Smooth muscle cell (in vitro differentiated cells): ENCODE measurements around the gene LRP8. TPM values are rescaled to one million over a fixed set of nuclear protein-coding genes. Genes with fewer than 3 reads are reported as not detected.

ENCODE experiments used
- DNase-seq: peaks from one replicate; lab custom pipeline; 2025; ENCODE audit not compliant: unreplicated experiment; lab: John Stamatoyannopoulos, UW
- H2AFZ ChIP-seq: fragments of 200-600 bp; sonication (generic); 2 replicates; pipeline ENCODE4 v1.6.0; 2016; ENCODE audit warnings: antibody characterized with exemption, low read depth, mild to moderate bottlenecking
- H3F3A ChIP-seq: fragments of 200-600 bp; sonication (generic); 2 replicates; pipeline ENCODE4 v1.6.0; 2017; ENCODE audit warnings: antibody characterized with exemption, low read depth
- H3K27ac ChIP-seq: fragments of 200-600 bp; sonication (generic); 2 replicates; pipeline ENCODE4 v1.5.1; 2016; ENCODE audit warnings: low read depth, mild to moderate bottlenecking
- H3K27me3 ChIP-seq: fragments of 200-600 bp; sonication (generic); 2 replicates; pipeline ENCODE4 v1.6.1; 2016; ENCODE audit warnings: low read depth, mild to moderate bottlenecking
- H3K36me3 ChIP-seq: fragments of 200-600 bp; sonication (generic); 2 replicates; pipeline ENCODE4 v1.5.1; 2016; ENCODE audit warnings: low read depth
- H3K4me1 ChIP-seq: fragments of 200-600 bp; sonication (generic); 2 replicates; pipeline ENCODE4 v1.5.1; 2016; ENCODE audit warnings: low read depth
- H3K4me2 ChIP-seq: fragments of 200-600 bp; sonication (generic); 2 replicates; pipeline ENCODE4 v1.6.0; 2016; ENCODE audit warnings: mild to moderate bottlenecking
- H3K4me3 ChIP-seq: fragments of 200-600 bp; sonication (generic); 2 replicates; pipeline ENCODE4 v1.5.1; 2016; ENCODE audit warnings: mild to moderate bottlenecking
- H3K79me2 ChIP-seq: fragments of 200-600 bp; sonication (generic); 2 replicates; pipeline ENCODE4 v1.6.0; 2016; ENCODE audit warnings: low read depth, mild to moderate bottlenecking
- H3K9ac ChIP-seq: fragments of 200-600 bp; sonication (generic); 2 replicates; pipeline ENCODE4 v1.6.0; 2016; ENCODE audit warnings: low read depth
- H3K9me3 ChIP-seq: fragments of 200-600 bp; sonication (generic); replicated peaks from 2 replicates; pipeline ENCODE4 v1.5.1; 2016; ENCODE audit warnings: low read depth
- H4K20me1 ChIP-seq: fragments of 200-600 bp; sonication (generic); 2 replicates; pipeline ENCODE4 v1.6.0; 2016; ENCODE audit warnings: low read depth
- CTCF ChIP-seq: fragments of 200-600 bp; sonication (generic); IDR thresholded peaks from 2 replicates; pipeline ENCODE4 v1.5.1; 2017; ENCODE audit warnings: borderline replicate concordance, mild to moderate bottlenecking, antibody characterized with exemption; ENCODE audit not compliant: insufficient read depth, poor library complexity, severe bottlenecking
- WGBS: methylation state at CpG from one replicate; pipeline ENCODE4 v1.1.7; 2016; ENCODE audit warnings: low lambda C conversion rate; 5-methylcytosine and 5-hydroxymethylcytosine counted together
- polyA plus RNA-seq: library from polyadenylated mRNA; unstranded; fragments of >200 nt; fragmentation: Nextera tagmentation; extraction: Ambion mirVana; gene quantifications from 2 replicates; pipeline ENCODE4 v1.2.1, GENCODE V29; 2016
- total RNA-seq: library from RNA; depleted of rRNA; stranded (reverse); fragments of >200 nt; gene quantifications from 2 replicates; pipeline ENCODE4 v1.2.3, GENCODE V29; 2014

LRP8 gene
- total and polyA plus RNA-seq, 2 experiments from 2014 or later, result 5.6 to 8.1 TPM

GRCh38 chr1:53327182-53327913 lies 522 bp downstream of the LRP8 start:
- Histone ChIP-seq H3F3A (no peaks in the 10 kb centered on the region), H2AFZ (peak overlapping the region; percentile 94), H3K27ac (no peak overlapping the region), H3K79me2 (no peaks in the 10 kb centered on the region), H3K27me3 (no peaks in the 10 kb centered on the region), H3K36me3 (no peaks in the 10 kb centered on the region), H3K4me1 (peaks cover 6% of the 10 kb centered on the region), H4K20me1 (no peaks in the 10 kb centered on the region), H3K9ac (peak overlapping the region; percentile 9), H3K9me3 (no peaks in the 10 kb centered on the region), H3K4me2 (peak overlapping the region; percentile 100), H3K4me3 (peak overlapping the region; percentile 85)
- 1% methylated on average over 58 of the region's 68 CpGs for WGBS
- DNase-seq, result peak; percentile 33
- no peak for TF ChIP-seq CTCF

DNA sequence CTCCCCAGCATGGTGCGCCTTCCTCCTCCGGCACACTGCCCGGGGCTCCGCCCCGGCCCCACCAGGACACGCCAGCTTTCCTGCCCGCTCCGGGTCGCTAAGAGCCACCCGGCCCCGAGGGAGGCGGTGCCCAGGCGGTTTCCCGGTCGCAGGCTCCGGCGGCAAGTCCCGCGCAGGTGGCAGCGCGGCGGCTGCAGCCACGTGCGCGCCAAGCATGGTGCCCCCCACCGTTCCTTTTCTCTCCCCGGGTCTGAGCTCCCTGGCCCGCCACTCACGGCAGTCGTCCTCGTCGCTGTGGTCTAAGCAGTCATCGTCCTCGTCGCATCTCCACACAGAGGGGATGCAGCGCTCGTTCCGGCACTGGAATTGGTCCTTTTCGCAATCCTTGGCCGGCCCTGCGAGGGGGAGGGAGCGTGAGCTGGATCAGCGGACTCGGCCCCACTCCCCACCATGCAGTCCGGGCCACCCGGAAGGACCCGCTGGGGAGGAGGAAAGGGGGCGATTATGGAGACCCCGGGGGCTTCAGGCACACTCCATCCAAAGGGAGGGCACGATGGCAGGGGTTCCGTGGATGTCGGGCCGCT lies 1.2 kb downstream of the LRP8 start:
- TF ChIP-seq CTCF, result no peak
- WGBS, result under 1% methylated on average over 46 of the region's 53 CpGs
- no peaks in the 10 kb centered on the region for H4K20me1 ChIP-seq
- H3K4me1 ChIP-seq, result peaks cover 6% of the 10 kb centered on the region
- H3K4me3 ChIP-seq, result peak overlapping the region; percentile 85
- DNase-seq, result peak; percentile 68
- H3K27ac ChIP-seq, result no peak overlapping the region
- no peaks in the 10 kb centered on the region for H3K36me3 ChIP-seq
- H3K9ac ChIP-seq, result peak overlapping the region; percentile 9
- H3K9me3 ChIP-seq, result no peaks in the 10 kb centered on the region
- H2AFZ ChIP-seq, result peak overlapping the region; percentile 49
- H3K79me2 ChIP-seq, result no peaks in the 10 kb centered on the region
- H3K4me2 ChIP-seq, result peak overlapping the region; percentile 100
- no peaks in the 10 kb centered on the region for H3F3A ChIP-seq
- H3K27me3 ChIP-seq, result no peaks in the 10 kb centered on the region

GRCh38 chr1:53326088-53326597 lies 1.7 kb downstream of the LRP8 start:
- Histone ChIP-seq H3K4me3 (peak overlapping the region; percentile 85), H2AFZ (peak overlapping the region; percentile 49), H3K36me3 (no peaks in the 10 kb centered on the region), H3K79me2 (no peaks in the 10 kb centered on the region), H3K9me3 (no peaks in the 10 kb centered on the region), H3K4me1 (peaks cover 6% of the 10 kb centered on the region), H4K20me1 (no peaks in the 10 kb centered on the region), H3K27me3 (no peaks in the 10 kb centered on the region), H3K27ac (no peak overlapping the region), H3F3A (no peaks in the 10 kb centered on the region), H3K4me2 (peak overlapping the region; percentile 100), H3K9ac (no peak overlapping the region)
- WGBS, result under 1% methylated on average over 41 of the region's 42 CpGs
- TF ChIP-seq CTCF, result no peak
- peak; percentile 68 for DNase-seq
